ENCODE data around the gene PEX6. TPM values are rescaled to one million over a fixed set of nuclear protein-coding genes. Genes with fewer than 3 reads are reported as not detected.

Gene PEX6
- polyA plus RNA-seq, 4 donors: 17.8 to 51.4 (median 35.9) TPM

- H3K4me3 ChIP-seq (ENCODE audit: low read depth in 1 of 3, low read length in 3 of 3): no peak overlapping the region
- DNase-seq (no peak), FAIRE-seq (no peak)
- H3K36me3 ChIP-seq (ENCODE audit: control insufficient read depth in 3 of 3, insufficient read depth in 2 of 3, low read depth in 1 of 3, low read length in 3 of 3): peaks cover 0 to 44% (median 2%) of the 10 kb centered on the region in 3 donors
- no peaks in the 10 kb centered on the region for H3K9me3 ChIP-seq (ENCODE audit: control insufficient read depth in 2 of 2, insufficient read depth in 1 of 2, low read depth in 1 of 2, low read length in 1 of 2)
- no peak overlapping the region for H3K27ac ChIP-seq (ENCODE audit: low read depth in 1 of 3, low read length in 2 of 3)
- H3K4me1 ChIP-seq (ENCODE audit: control insufficient read depth in 3 of 3, insufficient read depth in 2 of 3, low read depth in 1 of 3, low read length in 2 of 3): peaks cover 2 to 19% (median 4%) of the 10 kb centered on the region in 3 donors
- no peaks in the 10 kb centered on the region for H3K27me3 ChIP-seq (ENCODE audit: control insufficient read depth in 3 of 3, insufficient read depth in 3 of 3, low read length in 3 of 3)
- WGBS, 3 donors: 84 to 98% (median 89%) methylated on average over 3 of the region's 3 CpGs
Observed at GRCh38 chr6:42932412-42932811, 46.6 kb downstream of the PEX6 start.

DNA sequence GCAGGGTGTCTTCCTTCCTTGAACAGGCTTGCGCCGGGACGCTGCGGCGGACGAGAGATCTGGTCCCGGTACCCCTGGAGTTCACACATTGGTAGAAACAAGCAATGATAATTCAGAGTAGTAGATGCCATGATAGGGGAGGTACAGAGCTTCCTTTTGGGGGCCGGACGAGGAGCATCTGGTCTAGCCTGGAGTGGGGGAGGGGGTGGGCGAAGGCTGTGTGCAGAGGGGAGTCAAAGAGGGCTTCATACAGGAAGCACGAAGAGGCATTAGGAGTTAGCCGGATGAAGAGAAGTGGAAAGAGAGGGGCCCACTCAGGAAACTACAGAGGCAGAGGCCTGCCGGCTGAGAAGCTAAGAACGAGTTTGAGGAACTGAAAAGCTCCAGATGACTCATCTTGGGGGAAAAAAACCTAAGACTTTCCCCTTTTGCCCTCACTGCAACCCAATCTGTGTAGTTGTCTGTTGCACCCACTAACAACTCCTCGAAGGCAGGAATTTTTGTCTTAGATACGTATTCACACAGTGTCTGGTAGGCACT lies 49.1 kb downstream of the PEX6 start:
- Histone ChIP-seq H3K4me3 (ENCODE audit: low read depth in 1 of 3, low read length in 3 of 3) (peak overlapping the region; percentile 69 to 88 (median 77)), H3K9me3 (ENCODE audit: control insufficient read depth in 2 of 2, insufficient read depth in 1 of 2, low read depth in 1 of 2, low read length in 1 of 2) (no peaks in the 10 kb centered on the region), H3K27ac (ENCODE audit: low read depth in 1 of 3, low read length in 2 of 3) (peak overlapping the region; percentile 79 to 99 (median 87)), H3K36me3 (ENCODE audit: control insufficient read depth in 3 of 3, insufficient read depth in 2 of 3, low read depth in 1 of 3, low read length in 3 of 3) (peaks cover 0 to 23% (median 0%) of the 10 kb centered on the region in 3 donors), H3K4me1 (ENCODE audit: control insufficient read depth in 3 of 3, insufficient read depth in 2 of 3, low read depth in 1 of 3, low read length in 2 of 3) (peaks cover 2 to 19% (median 4%) of the 10 kb centered on the region in 3 donors), H3K27me3 (ENCODE audit: control insufficient read depth in 3 of 3, insufficient read depth in 3 of 3, low read length in 3 of 3) (peaks cover 0 to 3% (median 0%) of the 10 kb centered on the region in 3 donors)
- FAIRE-seq (no peak), DNase-seq (peak in 1 of 2 donors; percentile 58)
- 0% methylated on average over 16 of the region's 16 CpGs for WGBS, 3 donors

DNA sequence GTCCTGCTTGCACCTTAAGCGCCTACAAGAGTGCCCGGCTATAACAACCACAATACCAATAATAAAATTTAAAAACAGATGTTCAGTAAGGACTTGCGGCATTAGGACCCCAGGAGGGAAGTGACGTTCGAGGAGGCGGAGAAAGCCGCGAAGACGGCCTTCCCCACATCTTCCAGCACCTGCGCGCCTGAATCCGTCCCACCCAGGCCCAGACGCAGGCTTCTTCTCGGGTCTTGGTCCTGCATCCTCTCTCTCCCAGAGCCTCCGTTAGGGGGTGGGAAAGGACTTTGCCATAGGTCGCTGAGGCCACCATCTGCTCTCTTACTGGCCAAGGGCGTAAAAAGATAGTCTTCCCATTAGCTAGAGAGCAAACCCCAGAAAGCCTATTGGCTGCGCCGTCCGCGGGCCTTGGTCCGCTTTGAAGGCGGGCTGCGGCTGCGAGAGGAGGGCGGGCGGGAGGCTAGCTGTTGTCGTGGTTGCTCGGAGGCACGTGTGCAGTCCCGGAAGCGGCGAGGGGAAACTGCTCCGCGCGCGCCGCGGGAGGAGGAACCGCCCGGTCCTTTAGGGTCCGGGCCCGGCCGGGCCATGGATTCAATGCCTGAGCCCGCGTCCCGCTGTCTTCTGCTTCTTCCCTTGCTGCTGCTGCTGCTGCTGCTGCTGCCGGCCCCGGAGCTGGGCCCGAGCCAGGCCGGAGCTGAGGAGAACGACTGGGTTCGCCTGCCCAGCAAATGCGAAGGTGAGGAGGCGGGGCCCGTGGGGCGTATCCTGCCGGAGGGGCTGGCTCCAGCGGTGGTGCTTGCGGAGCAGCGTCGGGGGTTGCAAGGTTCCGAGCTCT lies 49.8 kb downstream of the PEX6 start, which contains the start of gene CNPY3:
Gene CNPY3 (plus strand): TSS at position 495 of the 835 bp plus-strand sequence. CDS start 91 bp downstream, at position 586.
- Histone ChIP-seq H3K9me3 (ENCODE audit: control insufficient read depth in 2 of 2, insufficient read depth in 1 of 2, low read depth in 1 of 2, low read length in 1 of 2) (no peaks in the 10 kb centered on the region), H3K36me3 (ENCODE audit: control insufficient read depth in 3 of 3, insufficient read depth in 2 of 3, low read depth in 1 of 3, low read length in 3 of 3) (peaks cover 0 to 17% (median 0%) of the 10 kb centered on the region in 3 donors), H3K4me3 (ENCODE audit: low read depth in 1 of 3, low read length in 3 of 3) (peak within 1 kb of the TSS; percentile 69 to 88 (median 77)), H3K27ac (ENCODE audit: low read depth in 1 of 3, low read length in 2 of 3) (peak within 1 kb of the TSS; percentile 79 to 99 (median 87)), H3K27me3 (ENCODE audit: control insufficient read depth in 3 of 3, insufficient read depth in 3 of 3, low read length in 3 of 3) (peaks cover 0 to 3% (median 0%) of the 10 kb centered on the region in 3 donors), H3K4me1 (ENCODE audit: control insufficient read depth in 3 of 3, insufficient read depth in 2 of 3, low read depth in 1 of 3, low read length in 2 of 3) (peaks cover 2 to 19% (median 4%) of the 10 kb centered on the region in 3 donors)
- DNase-seq (peak; percentile 97), FAIRE-seq (no peak)
- 0 to 1% (median 0%) methylated on average over 49 to 63 of the region's 63 CpGs for WGBS, 3 donors

- Histone ChIP-seq H3K27me3 (ENCODE audit: control insufficient read depth in 3 of 3, insufficient read depth in 3 of 3, low read length in 3 of 3) (peaks cover 0 to 3% (median 0%) of the 10 kb centered on the region in 3 donors), H3K4me1 (ENCODE audit: control insufficient read depth in 3 of 3, insufficient read depth in 2 of 3, low read depth in 1 of 3, low read length in 2 of 3) (peaks cover under 1 to 11% (median under 1%) of the 10 kb centered on the region in 3 donors), H3K4me3 (ENCODE audit: low read depth in 1 of 3, low read length in 3 of 3) (no peak overlapping the region), H3K9me3 (ENCODE audit: control insufficient read depth in 2 of 2, insufficient read depth in 1 of 2, low read depth in 1 of 2, low read length in 1 of 2) (no peaks in the 10 kb centered on the region), H3K27ac (ENCODE audit: low read depth in 1 of 3, low read length in 2 of 3) (no peak overlapping the region), H3K36me3 (ENCODE audit: control insufficient read depth in 3 of 3, insufficient read depth in 2 of 3, low read depth in 1 of 3, low read length in 3 of 3) (peaks cover 0 to 3% (median 0%) of the 10 kb centered on the region in 3 donors)
- DNase-seq (no peak), FAIRE-seq (no peak)
- 63 to 77% (median 69%) methylated on average over 5 to 23 of the region's 23 CpGs for WGBS, 3 donors
Observed at GRCh38 chr6:42925248-42925857, 53.6 kb downstream of the PEX6 start.

- Histone ChIP-seq H3K9me3 (ENCODE audit: control insufficient read depth in 2 of 2, insufficient read depth in 1 of 2, low read depth in 1 of 2, low read length in 1 of 2) (no peaks in the 10 kb centered on the region), H3K4me3 (ENCODE audit: low read depth in 1 of 3, low read length in 3 of 3) (no peak overlapping the region), H3K4me1 (ENCODE audit: control insufficient read depth in 3 of 3, insufficient read depth in 2 of 3, low read depth in 1 of 3, low read length in 2 of 3) (peaks cover 0 to 5% (median 0%) of the 10 kb centered on the region in 3 donors), H3K36me3 (ENCODE audit: control insufficient read depth in 3 of 3, insufficient read depth in 2 of 3, low read depth in 1 of 3, low read length in 3 of 3) (peaks cover 0 to 3% (median 0%) of the 10 kb centered on the region in 3 donors), H3K27ac (ENCODE audit: low read depth in 1 of 3, low read length in 2 of 3) (no peak overlapping the region), H3K27me3 (ENCODE audit: control insufficient read depth in 3 of 3, insufficient read depth in 3 of 3, low read length in 3 of 3) (peaks cover 0 to 3% (median 0%) of the 10 kb centered on the region in 3 donors)
- FAIRE-seq (no peak), DNase-seq (no peak)
- 76 to 89% (median 83%) methylated on average over 2 of the region's 2 CpGs for WGBS, 3 donors
Observed at GRCh38 chr6:42923666-42924065, 55.3 kb downstream of the PEX6 start.

- H3K4me1 ChIP-seq (ENCODE audit: control insufficient read depth in 3 of 3, insufficient read depth in 2 of 3, low read depth in 1 of 3, low read length in 2 of 3): no peaks in the 10 kb centered on the region
- H3K27ac ChIP-seq (ENCODE audit: low read depth in 1 of 3, low read length in 2 of 3): no peak overlapping the region
- WGBS, 3 donors: 73 to 79% (median 75%) methylated on average over 6 of the region's 6 CpGs
- H3K27me3 ChIP-seq (ENCODE audit: control insufficient read depth in 3 of 3, insufficient read depth in 3 of 3, low read length in 3 of 3): peaks cover 0 to 3% (median 0%) of the 10 kb centered on the region in 3 donors
- DNase-seq (no peak), FAIRE-seq (no peak)
- H3K4me3 ChIP-seq (ENCODE audit: low read depth in 1 of 3, low read length in 3 of 3): no peak overlapping the region
- H3K36me3 ChIP-seq (ENCODE audit: control insufficient read depth in 3 of 3, insufficient read depth in 2 of 3, low read depth in 1 of 3, low read length in 3 of 3): no peaks in the 10 kb centered on the region
- no peaks in the 10 kb centered on the region for H3K9me3 ChIP-seq (ENCODE audit: control insufficient read depth in 2 of 2, insufficient read depth in 1 of 2, low read depth in 1 of 2, low read length in 1 of 2)
Observed at GRCh38 chr6:42921801-42922200, 57.2 kb downstream of the PEX6 start.

- H3K27me3 ChIP-seq (ENCODE audit: control insufficient read depth in 3 of 3, insufficient read depth in 3 of 3, low read length in 3 of 3): no peaks in the 10 kb centered on the region
- no peaks in the 10 kb centered on the region for H3K9me3 ChIP-seq (ENCODE audit: control insufficient read depth in 2 of 2, insufficient read depth in 1 of 2, low read depth in 1 of 2, low read length in 1 of 2)
- no peak for FAIRE-seq
- WGBS, 3 donors: 71 to 88% (median 78%) methylated on average over 1 of the region's 1 CpG
- no peak for DNase-seq
- no peak overlapping the region for H3K27ac ChIP-seq (ENCODE audit: low read depth in 1 of 3, low read length in 2 of 3)
- no peak overlapping the region for H3K4me3 ChIP-seq (ENCODE audit: low read depth in 1 of 3, low read length in 3 of 3)
- no peaks in the 10 kb centered on the region for H3K4me1 ChIP-seq (ENCODE audit: control insufficient read depth in 3 of 3, insufficient read depth in 2 of 3, low read depth in 1 of 3, low read length in 2 of 3)
- no peaks in the 10 kb centered on the region for H3K36me3 ChIP-seq (ENCODE audit: control insufficient read depth in 3 of 3, insufficient read depth in 2 of 3, low read depth in 1 of 3, low read length in 3 of 3)
Observed at GRCh38 chr6:42916288-42916687, 62.7 kb downstream of the PEX6 start.

DNA sequence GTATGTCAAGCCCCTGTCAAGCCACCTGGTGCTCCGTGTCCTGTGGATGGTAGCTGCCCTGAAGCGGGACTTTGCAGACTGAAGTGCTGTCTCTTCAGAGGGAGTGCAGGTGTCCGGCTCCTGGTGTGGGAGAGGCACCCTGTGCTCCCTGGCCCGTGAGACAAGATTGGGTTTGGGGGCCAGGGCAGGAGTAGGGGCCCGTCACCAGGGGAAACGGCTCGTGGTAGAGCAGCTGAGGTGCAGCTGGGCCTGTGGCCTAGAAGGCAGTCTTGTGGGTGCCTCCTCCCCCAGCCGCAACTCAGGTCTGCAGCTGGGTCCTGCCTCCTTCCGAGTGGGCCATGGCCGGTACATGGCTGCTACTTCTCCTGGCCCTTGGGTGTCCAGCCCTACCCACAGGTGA lies 63.2 kb downstream of the PEX6 start, which contains the start of gene PTCRA:
Gene PTCRA (plus strand): TSS at position 322 of the 400 bp plus-strand sequence. CDS start 17 bp downstream, at position 339.
- 66 to 94% (median 75%) methylated on average over 5 to 10 of the region's 10 CpGs for WGBS, 3 donors
- no peaks in the 10 kb centered on the region for H3K27me3 ChIP-seq (ENCODE audit: control insufficient read depth in 3 of 3, insufficient read depth in 3 of 3, low read length in 3 of 3)
- H3K27ac ChIP-seq (ENCODE audit: low read depth in 1 of 3, low read length in 2 of 3): no peak within 1 kb of the TSS
- no peaks in the 10 kb centered on the region for H3K36me3 ChIP-seq (ENCODE audit: control insufficient read depth in 3 of 3, insufficient read depth in 2 of 3, low read depth in 1 of 3, low read length in 3 of 3)
- H3K4me3 ChIP-seq (ENCODE audit: low read depth in 1 of 3, low read length in 3 of 3): no peak within 1 kb of the TSS
- DNase-seq: no peak
- no peaks in the 10 kb centered on the region for H3K9me3 ChIP-seq (ENCODE audit: control insufficient read depth in 2 of 2, insufficient read depth in 1 of 2, low read depth in 1 of 2, low read length in 1 of 2)
- no peaks in the 10 kb centered on the region for H3K4me1 ChIP-seq (ENCODE audit: control insufficient read depth in 3 of 3, insufficient read depth in 2 of 3, low read depth in 1 of 3, low read length in 2 of 3)
- no peak for FAIRE-seq

Data from small intestine (tissue), 7 donors.